ENCODE measurements around the gene SWSAP1. TPM values are rescaled to one million over a fixed set of nuclear protein-coding genes. Genes with fewer than 3 reads are reported as not detected.
A peak's percentile ranks its signal among the peaks of the same experiment; 100 is the strongest.

Gene SWSAP1
- total RNA-seq, 2 donors from 2014 or later = 2.2 to 2.8 TPM

GRCh38 chr19:11359421-11359820 is 15.0 kb upstream of the SWSAP1 start:
- Histone ChIP-seq H3K27me3 (ENCODE audit: control insufficient read depth, insufficient read depth, low read length, poor library complexity, severe bottlenecking) (peaks cover 12% of the 10 kb centered on the region), H3K4me1 (ENCODE audit: control insufficient read depth, insufficient read depth, low read length) (no peaks in the 10 kb centered on the region), H3K9ac (ENCODE audit: extremely low read depth, low read length, poor library complexity, severe bottlenecking) (no peak overlapping the region), H3K36me3 (ENCODE audit: control insufficient read depth, insufficient read depth, low read length) (no peaks in the 10 kb centered on the region), H3K27ac (ENCODE audit: low read depth, low read length) (no peak overlapping the region), H3K9me3 (ENCODE audit: control insufficient read depth, low read length) (no peaks in the 10 kb centered on the region), H3K4me3 (ENCODE audit: low read length) (no peak overlapping the region)
- 87 to 90% methylated on average over 6 to 11 of the region's 11 CpGs for WGBS, 2 experiments (ENCODE audit: insufficient coverage in 1 of 2, insufficient read length in 1 of 2)
- DNase-seq = no peak
- Mint-ChIP-seq H3K27me3 (ENCODE audit: insufficient read depth) (peaks cover 62% of the 10 kb centered on the region), H3K4me3 (no peak overlapping the region), H3K9me3 (no peaks in the 10 kb centered on the region), H3K4me1 (peaks cover 4% of the 10 kb centered on the region), H3K36me3 (ENCODE audit: low read depth) (no peaks in the 10 kb centered on the region), H3K27ac (no peak overlapping the region)
- TF ChIP-seq CTCF (conservative IDR thresholded peaks at IDR 0.05) = no peak

GRCh38 chr19:11361037-11361770 is 13.3 kb upstream of the SWSAP1 start:
- no peaks in the 10 kb centered on the region for H3K36me3 ChIP-seq (ENCODE audit: control insufficient read depth, insufficient read depth, low read length)
- peak; percentile 62 for TF ChIP-seq CTCF (conservative IDR thresholded peaks at IDR 0.05)
- Mint-ChIP-seq H3K27ac (no peak overlapping the region), H3K4me1 (no peaks in the 10 kb centered on the region), H3K9me3 (no peaks in the 10 kb centered on the region), H3K4me3 (peak overlapping the region; percentile 46), H3K27me3 (ENCODE audit: insufficient read depth) (peaks cover 53% of the 10 kb centered on the region), H3K36me3 (ENCODE audit: low read depth) (no peaks in the 10 kb centered on the region)
- H3K27ac ChIP-seq (ENCODE audit: low read depth, low read length) = no peak overlapping the region
- no peak overlapping the region for H3K4me3 ChIP-seq (ENCODE audit: low read length)
- DNase-seq = peak; percentile 99
- peaks cover 8% of the 10 kb centered on the region for H3K27me3 ChIP-seq (ENCODE audit: control insufficient read depth, insufficient read depth, low read length, poor library complexity, severe bottlenecking)
- no peaks in the 10 kb centered on the region for H3K4me1 ChIP-seq (ENCODE audit: control insufficient read depth, insufficient read depth, low read length)
- no peaks in the 10 kb centered on the region for H3K9me3 ChIP-seq (ENCODE audit: control insufficient read depth, low read length)
- 36 to 46% methylated on average over 30 to 43 of the region's 43 CpGs for WGBS, 2 experiments (ENCODE audit: insufficient coverage in 1 of 2, insufficient read length in 1 of 2)
- no peak overlapping the region for H3K9ac ChIP-seq (ENCODE audit: extremely low read depth, low read length, poor library complexity, severe bottlenecking)

GRCh38 chr19:11361771-11362731 is 12.4 kb upstream of the SWSAP1 start:
- Mint-ChIP-seq H3K27me3 (ENCODE audit: insufficient read depth) (peaks cover 45% of the 10 kb centered on the region), H3K36me3 (ENCODE audit: low read depth) (peaks cover 2% of the 10 kb centered on the region), H3K27ac (peak overlapping the region; percentile 26), H3K4me1 (no peaks in the 10 kb centered on the region), H3K4me3 (peak overlapping the region; percentile 46), H3K9me3 (no peaks in the 10 kb centered on the region)
- Histone ChIP-seq H3K4me1 (ENCODE audit: control insufficient read depth, insufficient read depth, low read length) (no peaks in the 10 kb centered on the region), H3K9ac (ENCODE audit: extremely low read depth, low read length, poor library complexity, severe bottlenecking) (no peak overlapping the region), H3K27ac (ENCODE audit: low read depth, low read length) (no peak overlapping the region), H3K4me3 (ENCODE audit: low read length) (no peak overlapping the region), H3K36me3 (ENCODE audit: control insufficient read depth, insufficient read depth, low read length) (no peaks in the 10 kb centered on the region), H3K27me3 (ENCODE audit: control insufficient read depth, insufficient read depth, low read length, poor library complexity, severe bottlenecking) (peaks cover 6% of the 10 kb centered on the region), H3K9me3 (ENCODE audit: control insufficient read depth, low read length) (no peaks in the 10 kb centered on the region)
- 88 to 91% methylated on average over 27 to 35 of the region's 35 CpGs for WGBS, 2 experiments (ENCODE audit: insufficient coverage in 1 of 2, insufficient read length in 1 of 2)
- peak; percentile 90 for DNase-seq
- TF ChIP-seq CTCF (conservative IDR thresholded peaks at IDR 0.05) = no peak
